ENCODE results near the gene EBI3. TPM values are rescaled to one million over a fixed set of nuclear protein-coding genes. Genes with fewer than 3 reads are reported as not detected.
"Not testable (repeated sequence)": the region's sequence is repeated elsewhere in the genome, so short reads cannot be mapped to it uniquely, and the experiment has no call there.

Gene EBI3
- total and polyA plus RNA-seq, 2 donors (not counting 1 experiment from before 2014, with no cell fraction given) = 11.9 to 15.6 TPM

- H3K4me3 Mint-ChIP-seq = no peak overlapping the region
- ChIA-PET POLR2A (no interaction called here), CTCF (no interaction called here)
- H3K4me3 ChIP-seq (ENCODE audit: control extremely low read depth in 1 of 5, extremely low read depth in 1 of 5, insufficient read depth in 1 of 5, low read depth in 2 of 5, low read length in 4 of 5) = peak overlapping the region in 4 of 5 experiments; percentile 34 to 44 (median 37)
- peak overlapping the region; percentile 65 for H2AFZ ChIP-seq (ENCODE audit: insufficient read depth, low read depth, low read length, poor library complexity, severe bottlenecking)
- H3K4me1 ChIP-seq (ENCODE audit: control insufficient read depth in 2 of 2, insufficient read depth in 2 of 2, low read length in 2 of 2) = peaks cover 26 to 32% of the 10 kb centered on the region in 2 donors
- H3K27ac ChIP-seq (ENCODE audit: low read length in 2 of 2) = peak overlapping the region in 1 of 2 donors; percentile 31
- peaks cover 5% of the 10 kb centered on the region for H3K79me2 ChIP-seq (ENCODE audit: control insufficient read depth, insufficient read depth, low read length)
- no peaks in the 10 kb centered on the region for H4K20me1 ChIP-seq (ENCODE audit: control insufficient read depth, insufficient read depth, low read length, poor library complexity, severe bottlenecking)
- H3K27ac Mint-ChIP-seq = no peak overlapping the region
- H3K9ac ChIP-seq (ENCODE audit: low read length) = peak overlapping the region; percentile 44
- H3K27me3 Mint-ChIP-seq = no peaks in the 10 kb centered on the region
- peaks cover 5% of the 10 kb centered on the region for H3K4me1 Mint-ChIP-seq
- peak overlapping the region; percentile 65 for H3K4me2 ChIP-seq (replicated peaks; ENCODE audit: low read depth, low read length, poor library complexity, severe bottlenecking)
- WGBS (ENCODE audit: insufficient coverage) = 73% methylated on average over 2 of the region's 2 CpGs
- TF ChIP-seq EZH2 (IDR thresholded peaks at IDR 0.05; ENCODE audit: borderline replicate concordance, insufficient read depth, low read depth, low read length, poor library complexity, severe bottlenecking) (no peak), CTCF (IDR thresholded peaks at IDR 0.05) (no peak)
- no peaks in the 10 kb centered on the region for H3K9me3 Mint-ChIP-seq (ENCODE audit: insufficient read depth)
- intact Hi-C loops (cut with micrococcal nuclease) = loop anchor here (1.0 kb wide), 1 partner anchor 19 kb away; the partner anchor contains the start of gene YJU2
- no peaks in the 10 kb centered on the region for H3K9me3 ChIP-seq (ENCODE audit: control extremely low read depth in 1 of 3, control insufficient read depth in 2 of 3, insufficient read depth in 1 of 3, low read length in 2 of 3)
- H3K27me3 ChIP-seq (replicated peaks in 1 of 4; ENCODE audit: control extremely low read depth in 1 of 4, control insufficient read depth in 3 of 4, insufficient read depth in 4 of 4, low read length in 3 of 4) = no peaks in the 10 kb centered on the region
- no peak for DNase-seq
- no peaks in the 10 kb centered on the region for H3K36me3 ChIP-seq (replicated peaks in 1 of 2; ENCODE audit: control extremely low read depth in 1 of 2, control insufficient read depth in 1 of 2, extremely low read depth in 1 of 2, insufficient read depth in 2 of 2, low read length in 1 of 2)
- ATAC-seq (ENCODE audit: low read depth) = no peak
These were observed 551 bp upstream of the EBI3 start for GRCh38 chr19:4228765-4229178.

GRCh38 chr19:4230237-4230636 lies 914 bp downstream of the EBI3 start:
- WGBS (ENCODE audit: insufficient coverage) = no CpG with 5 or more reads among the region's 6 CpGs
- H3K4me1 Mint-ChIP-seq; H3K36me3 ChIP-seq (replicated peaks in 1 of 2; ENCODE audit: control extremely low read depth in 1 of 2, control insufficient read depth in 1 of 2, extremely low read depth in 1 of 2, insufficient read depth in 2 of 2, low read length in 1 of 2); H3K4me2 ChIP-seq (replicated peaks; ENCODE audit: low read depth, low read length, poor library complexity, severe bottlenecking); DNase-seq; H4K20me1 ChIP-seq (ENCODE audit: control insufficient read depth, insufficient read depth, low read length, poor library complexity, severe bottlenecking); intact Hi-C loops (cut with micrococcal nuclease); H3K9ac ChIP-seq (ENCODE audit: low read length); H3K4me3 Mint-ChIP-seq; H3K4me3 ChIP-seq (ENCODE audit: control extremely low read depth in 1 of 5, extremely low read depth in 1 of 5, insufficient read depth in 1 of 5, low read depth in 2 of 5, low read length in 4 of 5); H3K79me2 ChIP-seq (ENCODE audit: control insufficient read depth, insufficient read depth, low read length); H3K9me3 Mint-ChIP-seq (ENCODE audit: insufficient read depth); H3K27me3 Mint-ChIP-seq; H3K9me3 ChIP-seq (ENCODE audit: control extremely low read depth in 1 of 3, control insufficient read depth in 2 of 3, insufficient read depth in 1 of 3, low read length in 2 of 3); H3K27me3 ChIP-seq (replicated peaks in 1 of 4; ENCODE audit: control extremely low read depth in 1 of 4, control insufficient read depth in 3 of 4, insufficient read depth in 4 of 4, low read length in 3 of 4); H3K27ac ChIP-seq (ENCODE audit: low read length in 2 of 2); H2AFZ ChIP-seq (ENCODE audit: insufficient read depth, low read depth, low read length, poor library complexity, severe bottlenecking); H3K27ac Mint-ChIP-seq; ATAC-seq (ENCODE audit: low read depth): not testable (repeated sequence)
- POLR2A ChIA-PET = interaction anchor here (1.3 kb wide), 1 partner anchor 17 kb away, joined by 5 read pairs; the partner anchor contains the start of gene YJU2
- peaks cover 26 to 32% of the 10 kb centered on the region in 2 donors for H3K4me1 ChIP-seq (ENCODE audit: control insufficient read depth in 2 of 2, insufficient read depth in 2 of 2, low read length in 2 of 2)
- CTCF ChIA-PET = interaction anchor here (0.6 to 1.7 kb wide), 4 partner anchors 11 to 581 kb away, joined by 3 to 5 read pairs (median 4); partner anchors contain the start of gene YJU2

GRCh38 chr19:4231521-4231920 lies 2.2 kb downstream of the EBI3 start:
- H3K4me3 Mint-ChIP-seq; H3K27me3 Mint-ChIP-seq; intact Hi-C loops (cut with micrococcal nuclease); H3K4me3 ChIP-seq (ENCODE audit: control extremely low read depth in 1 of 5, extremely low read depth in 1 of 5, insufficient read depth in 1 of 5, low read depth in 2 of 5, low read length in 4 of 5); H3K9ac ChIP-seq (ENCODE audit: low read length); H3K9me3 ChIP-seq (ENCODE audit: control extremely low read depth in 1 of 3, control insufficient read depth in 2 of 3, insufficient read depth in 1 of 3, low read length in 2 of 3); H3K27me3 ChIP-seq (replicated peaks in 1 of 4; ENCODE audit: control extremely low read depth in 1 of 4, control insufficient read depth in 3 of 4, insufficient read depth in 4 of 4, low read length in 3 of 4); H3K27ac Mint-ChIP-seq; H3K79me2 ChIP-seq (ENCODE audit: control insufficient read depth, insufficient read depth, low read length); H3K4me1 Mint-ChIP-seq; ATAC-seq (ENCODE audit: low read depth); H3K9me3 Mint-ChIP-seq (ENCODE audit: insufficient read depth); H3K36me3 ChIP-seq (replicated peaks in 1 of 2; ENCODE audit: control extremely low read depth in 1 of 2, control insufficient read depth in 1 of 2, extremely low read depth in 1 of 2, insufficient read depth in 2 of 2, low read length in 1 of 2); H3K4me2 ChIP-seq (replicated peaks; ENCODE audit: low read depth, low read length, poor library complexity, severe bottlenecking); H2AFZ ChIP-seq (ENCODE audit: insufficient read depth, low read depth, low read length, poor library complexity, severe bottlenecking); H3K27ac ChIP-seq (ENCODE audit: low read length in 2 of 2); H4K20me1 ChIP-seq (ENCODE audit: control insufficient read depth, insufficient read depth, low read length, poor library complexity, severe bottlenecking); DNase-seq: not testable (repeated sequence)
- WGBS (ENCODE audit: insufficient coverage) = 95% methylated on average over 5 of the region's 6 CpGs
- CTCF ChIA-PET = interaction anchor here (0.7 to 2.0 kb wide), 5 partner anchors 9 to 659 kb away, joined by 4 to 7 read pairs (median 4); partner anchors contain the start of gene YJU2
- H3K4me1 ChIP-seq (ENCODE audit: control insufficient read depth in 2 of 2, insufficient read depth in 2 of 2, low read length in 2 of 2) = peaks cover 26 to 32% of the 10 kb centered on the region in 2 donors
- POLR2A ChIA-PET = interaction anchor here (1.0 kb wide), 1 partner anchor 17 kb away, joined by 5 read pairs; no protein-coding TSS in a partner anchor
